ENCODE data around the gene PTPRM.

Gene PTPRM

GRCh38 chr18:8242151-8242696 lies 675.1 kb downstream of the PTPRM start:
- H3K36me3 ChIP-seq (ENCODE audit: insufficient read depth, low read length): no peaks in the 10 kb centered on the region

DNA sequence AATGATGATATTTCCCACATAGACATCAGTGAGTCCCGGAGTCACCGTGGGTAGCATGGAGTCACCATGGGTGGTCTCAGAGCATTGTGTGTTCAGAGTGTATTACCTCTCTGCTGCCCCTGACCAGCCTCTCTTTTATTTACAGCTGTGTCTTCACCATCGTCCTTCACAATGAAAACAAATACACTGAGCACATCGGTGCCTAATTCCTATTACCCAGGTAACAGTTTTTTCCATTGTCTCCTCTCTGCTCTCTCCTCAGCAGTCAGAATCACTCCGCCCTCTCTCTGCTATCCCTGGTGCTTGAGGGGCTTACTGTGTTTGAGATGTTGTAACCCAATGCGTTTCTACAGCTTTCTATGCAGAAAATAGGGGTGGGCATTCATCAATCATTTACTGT lies 680.6 kb downstream of the PTPRM start:
- Histone ChIP-seq H3K9me3 (ENCODE audit: control insufficient read depth, insufficient read depth, low read length) (no peaks in the 10 kb centered on the region), H3K9ac (ENCODE audit: low read depth, low read length) (no peak overlapping the region), H3K4me1 (ENCODE audit: insufficient read depth, low read length) (peaks cover 14% of the 10 kb centered on the region; the same call in 1 of the 2 replicates), H3K36me3 (ENCODE audit: insufficient read depth, low read length) (no peaks in the 10 kb centered on the region)

More at GRCh38 chr18:8242151-8242696, 675.1 kb downstream of the PTPRM start:
- H3K9ac ChIP-seq (ENCODE audit: low read depth, low read length): no peak overlapping the region
- no peaks in the 10 kb centered on the region for H3K9me3 ChIP-seq (ENCODE audit: control insufficient read depth, insufficient read depth, low read length)
- no peaks in the 10 kb centered on the region for H3K4me1 ChIP-seq (ENCODE audit: insufficient read depth, low read length)

DNA sequence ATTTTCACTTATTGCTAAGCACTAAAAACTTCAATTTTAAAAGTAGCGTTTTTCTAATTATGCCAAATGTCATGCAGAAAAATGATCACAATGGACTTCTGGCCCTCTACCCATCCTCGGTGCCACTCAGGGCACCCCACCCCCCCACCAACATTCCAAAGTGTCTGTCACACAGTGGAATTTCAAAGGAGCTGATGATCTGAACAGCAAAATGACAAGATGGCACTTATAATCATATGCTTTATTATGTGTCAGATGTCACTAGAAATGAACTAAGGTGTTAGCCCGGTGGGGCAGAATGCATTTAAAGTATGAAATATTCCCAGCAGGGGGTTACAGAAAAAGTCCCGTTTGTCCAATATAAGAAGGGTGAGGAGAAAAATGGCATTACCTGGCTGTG lies 681.5 kb downstream of the PTPRM start:
- Histone ChIP-seq H3K9me3 (ENCODE audit: control insufficient read depth, insufficient read depth, low read length) (no peaks in the 10 kb centered on the region), H3K36me3 (ENCODE audit: insufficient read depth, low read length) (no peaks in the 10 kb centered on the region), H3K9ac (ENCODE audit: low read depth, low read length) (no peak overlapping the region), H3K4me1 (ENCODE audit: insufficient read depth, low read length) (peaks cover 18% of the 10 kb centered on the region; the same call in 1 of the 2 replicates)

- H3K9ac ChIP-seq (ENCODE audit: low read depth, low read length): no peak overlapping the region
- no peaks in the 10 kb centered on the region for H3K36me3 ChIP-seq (ENCODE audit: insufficient read depth, low read length)
- peaks cover 18% of the 10 kb centered on the region; the same call in 1 of the 2 replicates for H3K4me1 ChIP-seq (ENCODE audit: insufficient read depth, low read length)
- no peaks in the 10 kb centered on the region for H3K9me3 ChIP-seq (ENCODE audit: control insufficient read depth, insufficient read depth, low read length)
These were observed 682.7 kb downstream of the PTPRM start for GRCh38 chr18:8249811-8250210.

DNA sequence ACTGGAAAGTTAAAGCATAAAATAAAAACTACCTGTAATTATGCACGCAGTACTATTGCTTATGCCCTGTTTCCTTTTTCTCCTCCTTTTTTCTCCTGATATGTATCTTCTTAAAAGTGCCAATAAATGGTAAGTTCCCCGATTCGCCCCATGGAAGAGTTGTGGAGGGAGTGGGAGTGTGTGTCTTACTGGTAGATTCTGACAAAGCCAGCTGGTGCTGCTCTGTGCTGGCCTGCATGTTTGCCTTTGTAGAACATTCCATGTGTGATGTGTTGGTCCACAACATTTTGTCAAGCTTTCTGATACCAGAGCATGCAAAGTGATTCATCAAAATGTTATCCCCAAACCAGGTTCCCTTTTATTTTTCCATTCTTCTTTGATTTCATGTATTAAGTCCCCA lies 685.3 kb downstream of the PTPRM start:
- Histone ChIP-seq H3K36me3 (ENCODE audit: insufficient read depth, low read length) (no peaks in the 10 kb centered on the region), H3K4me1 (ENCODE audit: insufficient read depth, low read length) (peaks cover 18% of the 10 kb centered on the region; the same call in 1 of the 2 replicates), H3K9ac (ENCODE audit: low read depth, low read length) (no peak overlapping the region), H3K9me3 (ENCODE audit: control insufficient read depth, insufficient read depth, low read length) (no peaks in the 10 kb centered on the region)

DNA sequence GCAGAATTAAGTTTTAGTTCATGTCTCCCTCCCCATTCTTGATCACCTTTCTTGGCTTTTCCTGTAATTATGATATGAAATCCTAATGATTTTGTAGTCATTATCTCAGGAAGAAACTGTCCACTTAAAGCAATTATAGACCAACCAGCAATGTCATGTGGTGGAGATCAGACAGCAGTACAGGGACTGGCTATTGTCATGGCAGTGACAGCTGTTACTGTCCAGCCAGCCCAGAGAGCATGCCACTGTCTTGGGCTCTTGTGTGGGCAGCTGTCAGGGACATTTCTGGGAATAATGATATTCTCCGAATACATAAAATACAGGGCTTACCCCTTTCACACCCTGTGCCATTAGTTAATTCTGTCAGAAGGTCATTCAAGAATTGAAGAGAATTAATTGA lies 686.8 kb downstream of the PTPRM start:
- Histone ChIP-seq H3K9me3 (ENCODE audit: control insufficient read depth, insufficient read depth, low read length) (no peaks in the 10 kb centered on the region), H3K36me3 (ENCODE audit: insufficient read depth, low read length) (no peaks in the 10 kb centered on the region), H3K4me1 (ENCODE audit: insufficient read depth, low read length) (peaks cover 18% of the 10 kb centered on the region; the same call in 1 of the 2 replicates), H3K9ac (ENCODE audit: low read depth, low read length) (no peak overlapping the region)

DNA sequence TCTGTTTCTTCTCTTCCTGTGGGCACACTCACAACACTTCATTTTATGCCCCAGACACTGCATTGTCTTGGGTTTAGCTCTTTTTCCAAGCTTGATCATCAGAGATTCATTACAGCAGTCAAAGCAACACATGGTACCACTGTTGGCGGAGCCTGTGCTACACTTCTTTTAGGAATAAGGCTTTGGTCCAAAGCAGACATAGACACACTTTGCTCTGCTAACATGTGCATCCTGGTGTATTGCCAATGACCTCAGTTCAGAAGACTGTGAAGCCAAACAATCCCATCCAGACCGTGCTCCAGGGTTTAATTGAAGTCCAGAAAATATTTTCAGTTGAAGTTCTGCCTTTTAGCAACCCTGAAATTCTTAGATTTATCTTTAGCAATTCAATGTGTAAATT lies 687.5 kb downstream of the PTPRM start:
- H3K36me3 ChIP-seq (ENCODE audit: insufficient read depth, low read length): no peaks in the 10 kb centered on the region
- no peaks in the 10 kb centered on the region for H3K9me3 ChIP-seq (ENCODE audit: control insufficient read depth, insufficient read depth, low read length)
- peaks cover 14% of the 10 kb centered on the region; the same call in 1 of the 2 replicates for H3K4me1 ChIP-seq (ENCODE audit: insufficient read depth, low read length)
- no peak overlapping the region for H3K9ac ChIP-seq (ENCODE audit: low read depth, low read length)

- H3K36me3 ChIP-seq (ENCODE audit: insufficient read depth, low read length): no peaks in the 10 kb centered on the region
- peaks cover 17% of the 10 kb centered on the region; the same call in 1 of the 2 replicates for H3K4me1 ChIP-seq (ENCODE audit: insufficient read depth, low read length)
These were observed 690.8 kb downstream of the PTPRM start for GRCh38 chr18:8257851-8258434.

DNA sequence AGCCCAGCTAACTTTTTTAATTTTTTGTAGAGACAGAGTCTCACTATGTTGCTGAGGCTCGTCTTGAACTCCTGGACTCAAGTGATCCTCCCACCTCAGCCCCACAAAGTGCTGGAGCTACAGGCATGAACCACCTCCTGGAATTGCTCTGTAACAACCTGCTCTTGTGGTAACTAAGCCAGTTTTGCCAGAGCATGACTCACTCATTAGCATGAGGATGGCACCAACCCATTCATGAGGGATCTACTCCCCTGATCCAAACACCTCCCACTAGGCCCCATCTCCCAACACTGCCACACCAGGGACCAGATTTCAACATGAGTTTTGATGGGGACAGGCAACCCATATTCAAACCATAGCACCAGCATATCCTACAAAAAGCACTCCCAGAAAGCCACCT lies 693.2 kb downstream of the PTPRM start:
- H3K36me3 ChIP-seq (ENCODE audit: insufficient read depth, low read length): no peaks in the 10 kb centered on the region
- H3K9ac ChIP-seq (ENCODE audit: low read depth, low read length): no peak overlapping the region
- no peaks in the 10 kb centered on the region for H3K9me3 ChIP-seq (ENCODE audit: control insufficient read depth, insufficient read depth, low read length)
- H3K4me1 ChIP-seq (ENCODE audit: insufficient read depth, low read length): peaks cover 16% of the 10 kb centered on the region; the same call in 1 of the 2 replicates

More at GRCh38 chr18:8257851-8258434, 690.8 kb downstream of the PTPRM start:
- Histone ChIP-seq H3K9me3 (ENCODE audit: control insufficient read depth, insufficient read depth, low read length) (no peaks in the 10 kb centered on the region), H3K9ac (ENCODE audit: low read depth, low read length) (no peak overlapping the region)

GRCh38 chr18:8260827-8261226 lies 693.7 kb downstream of the PTPRM start:
- H3K9ac ChIP-seq (ENCODE audit: low read depth, low read length): no peak overlapping the region
- H3K9me3 ChIP-seq (ENCODE audit: control insufficient read depth, insufficient read depth, low read length): no peaks in the 10 kb centered on the region
- H3K4me1 ChIP-seq (ENCODE audit: insufficient read depth, low read length): peaks cover 16% of the 10 kb centered on the region; the same call in 1 of the 2 replicates
- no peaks in the 10 kb centered on the region for H3K36me3 ChIP-seq (ENCODE audit: insufficient read depth, low read length)

- H3K9me3 ChIP-seq (ENCODE audit: control insufficient read depth, insufficient read depth, low read length): no peaks in the 10 kb centered on the region
- H3K4me1 ChIP-seq (ENCODE audit: insufficient read depth, low read length): peaks cover 16% of the 10 kb centered on the region; the same call in 1 of the 2 replicates
- no peak overlapping the region for H3K9ac ChIP-seq (ENCODE audit: low read depth, low read length)
- no peaks in the 10 kb centered on the region for H3K36me3 ChIP-seq (ENCODE audit: insufficient read depth, low read length)
These were observed 694.6 kb downstream of the PTPRM start for GRCh38 chr18:8261651-8262091.

- Histone ChIP-seq H3K9ac (ENCODE audit: low read depth, low read length) (no peak overlapping the region), H3K9me3 (ENCODE audit: control insufficient read depth, insufficient read depth, low read length) (no peaks in the 10 kb centered on the region), H3K4me1 (ENCODE audit: insufficient read depth, low read length) (peaks cover 16% of the 10 kb centered on the region; the same call in 1 of the 2 replicates), H3K36me3 (ENCODE audit: insufficient read depth, low read length) (no peaks in the 10 kb centered on the region)
These were observed 695.1 kb downstream of the PTPRM start for GRCh38 chr18:8262221-8262620.

- peaks cover 16% of the 10 kb centered on the region; the same call in 1 of the 2 replicates for H3K4me1 ChIP-seq (ENCODE audit: insufficient read depth, low read length)
- H3K36me3 ChIP-seq (ENCODE audit: insufficient read depth, low read length): no peaks in the 10 kb centered on the region
- H3K9me3 ChIP-seq (ENCODE audit: control insufficient read depth, insufficient read depth, low read length): no peaks in the 10 kb centered on the region
- no peak overlapping the region for H3K9ac ChIP-seq (ENCODE audit: low read depth, low read length)
These were observed 697.0 kb downstream of the PTPRM start for GRCh38 chr18:8264116-8264515.

- H3K9ac ChIP-seq (ENCODE audit: low read depth, low read length): no peak overlapping the region
- no peaks in the 10 kb centered on the region for H3K36me3 ChIP-seq (ENCODE audit: insufficient read depth, low read length)
- no peaks in the 10 kb centered on the region for H3K9me3 ChIP-seq (ENCODE audit: control insufficient read depth, insufficient read depth, low read length)
- H3K4me1 ChIP-seq (ENCODE audit: insufficient read depth, low read length): peaks cover 16% of the 10 kb centered on the region; the same call in 1 of the 2 replicates
These were observed 697.8 kb downstream of the PTPRM start for GRCh38 chr18:8264861-8265411.

DNA sequence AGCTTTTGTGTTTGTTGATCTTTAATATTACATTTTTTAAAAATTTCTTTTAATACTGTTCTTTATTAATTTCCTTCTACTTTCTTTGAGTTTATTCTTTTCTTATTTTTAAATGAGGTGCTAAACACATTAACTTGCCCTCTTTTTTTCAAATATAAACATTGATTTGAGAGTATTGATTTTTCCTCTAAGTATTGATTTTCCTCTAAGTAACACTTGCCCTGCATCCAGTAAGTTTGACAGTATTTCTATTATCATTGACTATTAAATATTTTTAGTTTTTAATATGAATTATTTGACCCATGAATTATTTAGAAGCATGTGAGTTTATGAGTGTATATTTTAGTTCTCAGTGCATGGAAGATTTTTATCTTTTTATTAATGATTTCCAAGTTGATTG lies 705.1 kb downstream of the PTPRM start:
- H3K9ac ChIP-seq (ENCODE audit: low read depth, low read length): no peak overlapping the region
- no peaks in the 10 kb centered on the region for H3K4me1 ChIP-seq (ENCODE audit: insufficient read depth, low read length)
- no peaks in the 10 kb centered on the region for H3K9me3 ChIP-seq (ENCODE audit: control insufficient read depth, insufficient read depth, low read length)
- no peaks in the 10 kb centered on the region for H3K36me3 ChIP-seq (ENCODE audit: insufficient read depth, low read length)

Data from ES-I3 (cell line).